Esophagus mucosa (tissue), 1 donor: ENCODE results near the gene XCL1. TPM values are rescaled to one million over a fixed set of nuclear protein-coding genes. Genes with fewer than 3 reads are reported as not detected.

Experiments used
- ATAC-seq: fragments of 200-7000 bp; cut with Tn5 transposase; one replicate; pipeline ENCODE4 v1.9.1; 2020
- total RNA-seq: library from RNA; stranded (reverse); gene quantifications from one replicate; pipeline ENCODE4 v1.2.4, GENCODE V29; 2023
- donor health status: DM: yes; HTN: yes; CAD: no.

The XCL1 gene
- total RNA-seq, 1 donor from 2014 or later, result not detected

DNA sequence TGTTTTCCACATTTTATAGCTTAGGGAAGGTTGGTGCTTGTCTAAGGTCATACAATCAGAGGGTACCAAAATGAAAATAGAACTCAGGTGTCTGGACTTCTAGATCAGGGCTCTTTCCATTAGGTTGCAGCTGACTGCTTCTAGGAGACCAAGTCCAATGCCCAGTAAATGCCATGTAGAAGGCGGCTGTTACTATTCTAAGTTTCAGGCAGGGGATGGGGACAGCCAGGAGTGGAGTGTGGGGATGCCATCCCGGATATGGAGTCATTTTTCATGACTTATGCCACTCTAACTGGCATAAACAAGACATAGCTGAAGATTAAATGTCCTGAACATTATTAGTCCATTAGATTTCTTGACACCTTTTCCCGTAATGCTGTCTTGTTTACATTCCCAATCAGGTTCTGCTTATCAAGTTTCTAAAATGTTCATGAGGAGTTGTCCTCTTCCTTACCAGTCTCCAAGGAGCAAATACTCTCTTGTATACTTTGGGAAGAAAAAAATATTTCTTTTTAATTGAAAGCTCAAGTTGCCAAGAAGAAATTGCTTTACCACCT is 31.5 kb downstream of the XCL1 start:
- no peak for ATAC-seq

DNA sequence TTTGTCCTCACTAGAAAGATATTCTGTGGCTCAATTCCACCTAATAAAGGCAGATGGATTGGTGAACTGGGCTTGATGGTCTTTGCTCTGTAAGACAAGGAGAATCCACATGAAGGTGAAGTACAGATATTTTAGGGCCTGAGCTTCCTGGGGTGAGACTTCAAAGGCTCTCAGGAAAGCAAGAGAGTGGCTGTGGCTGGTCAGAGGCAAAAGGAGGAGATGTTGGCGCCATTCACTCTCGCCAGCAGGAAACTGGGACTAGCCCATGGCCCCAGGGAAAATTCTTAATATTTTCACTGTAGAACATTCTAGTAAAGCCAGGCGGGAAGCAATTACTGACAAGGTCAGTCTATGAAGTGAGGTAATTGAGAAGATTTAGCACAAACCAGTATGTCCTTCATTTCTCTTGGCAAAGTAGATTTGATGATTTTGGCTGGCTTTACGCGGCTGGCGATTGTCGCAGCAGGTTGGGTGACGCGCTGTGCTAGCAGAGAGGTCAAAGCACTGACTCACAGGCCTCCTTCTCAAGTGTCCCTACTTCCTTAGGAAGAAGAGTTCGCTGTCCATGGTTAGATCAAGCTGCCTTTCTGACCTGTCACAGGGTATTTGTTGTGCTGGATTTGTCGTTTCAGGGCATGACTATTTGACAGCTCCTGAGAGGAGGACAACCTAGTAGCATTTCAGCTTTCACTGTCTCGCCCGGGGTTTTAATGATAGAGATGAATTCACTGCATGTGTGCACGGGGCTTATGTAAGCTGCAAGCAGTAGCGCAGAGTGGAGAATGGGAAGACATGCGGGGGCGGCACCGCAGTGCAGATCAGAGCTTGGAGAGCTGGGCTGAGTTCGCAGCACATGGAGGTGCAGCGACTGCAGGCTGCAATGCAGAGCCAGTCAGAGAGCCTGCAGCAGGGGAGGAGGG is 32.7 kb downstream of the XCL1 start:
- ATAC-seq, result peak; percentile 63

DNA sequence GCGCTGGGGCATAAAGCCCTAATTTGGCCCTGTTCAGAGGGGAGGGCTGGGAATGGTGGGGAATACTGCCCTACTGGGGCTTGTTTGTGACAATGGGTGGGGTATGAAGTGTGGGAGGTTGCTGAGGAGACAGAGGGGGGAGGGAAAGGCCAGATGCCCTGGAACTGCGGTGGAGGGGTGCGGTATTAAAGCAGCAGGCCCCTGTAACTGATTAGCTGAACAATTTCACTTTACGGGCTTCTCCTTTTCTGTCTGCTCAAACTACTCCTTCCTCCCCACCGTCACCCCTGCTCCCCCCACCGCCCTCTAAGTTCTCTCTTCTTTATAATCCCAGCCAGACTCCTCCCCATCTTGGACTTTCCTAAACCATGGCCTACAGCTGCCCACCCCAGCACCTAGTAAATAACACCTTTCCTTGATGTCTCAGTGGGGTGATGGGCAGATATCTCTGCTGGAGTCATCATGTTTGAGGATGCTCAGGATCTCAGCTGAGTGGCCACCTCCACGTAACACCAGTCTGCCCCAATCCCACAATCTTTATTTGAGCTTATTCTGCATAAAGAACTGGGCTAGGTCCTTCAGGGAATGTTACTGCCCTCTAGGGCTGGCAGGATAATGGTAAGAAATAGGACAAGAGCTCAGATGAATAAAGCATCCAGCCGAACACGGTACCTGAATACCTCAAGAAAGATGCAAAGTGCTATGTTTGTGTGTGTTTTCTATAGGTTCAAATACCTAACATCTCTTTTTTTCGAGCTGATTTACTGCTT is 33.5 kb downstream of the XCL1 start:
- ATAC-seq, result no peak

DNA sequence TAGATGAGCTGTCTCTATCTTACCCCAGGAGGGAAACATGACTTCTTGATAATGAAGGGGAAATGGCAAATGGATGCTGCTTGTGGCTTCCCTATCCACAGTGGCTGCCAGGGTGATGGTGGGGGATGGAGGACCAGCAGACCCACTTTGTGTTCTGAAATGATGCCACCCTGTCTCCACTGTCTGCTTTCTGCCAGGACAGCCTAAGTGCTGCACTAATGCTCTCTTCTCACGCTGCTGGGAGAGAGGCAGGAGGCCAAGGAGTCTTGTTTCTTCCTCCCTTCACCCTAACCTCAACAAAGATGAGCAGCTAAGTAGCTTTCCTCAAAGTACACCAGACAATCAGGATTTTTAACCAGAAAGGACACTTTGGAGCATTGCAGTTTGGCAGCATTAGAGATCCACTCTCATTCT is 36.6 kb downstream of the XCL1 start:
- no peak for ATAC-seq

DNA sequence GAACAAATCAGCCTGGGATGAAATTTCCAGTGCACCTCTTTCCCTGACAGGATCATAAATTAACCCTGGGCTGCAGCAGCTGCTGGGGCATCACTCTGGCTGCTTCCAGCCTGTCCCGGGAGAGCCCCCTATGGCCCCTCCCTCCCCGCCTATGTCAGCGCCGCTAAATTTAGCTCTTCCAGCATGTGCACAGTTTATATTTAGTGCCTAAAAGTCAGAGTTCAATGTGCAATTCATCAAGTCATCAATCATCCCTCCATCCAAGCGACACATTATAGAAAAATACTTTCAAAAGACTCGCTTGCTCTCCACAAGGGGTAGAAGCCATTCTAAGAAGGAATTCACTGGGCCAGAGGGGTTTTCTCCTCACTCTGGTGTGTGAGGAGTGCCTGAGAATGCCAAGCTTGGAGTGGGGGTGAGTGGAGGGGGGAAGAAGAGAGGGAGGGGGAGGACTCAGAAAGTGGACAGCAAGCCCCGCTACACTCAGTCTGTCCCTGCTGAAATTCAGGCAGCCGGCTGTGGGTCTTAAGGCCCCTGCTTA is 37.4 kb downstream of the XCL1 start:
- no peak for ATAC-seq

DNA sequence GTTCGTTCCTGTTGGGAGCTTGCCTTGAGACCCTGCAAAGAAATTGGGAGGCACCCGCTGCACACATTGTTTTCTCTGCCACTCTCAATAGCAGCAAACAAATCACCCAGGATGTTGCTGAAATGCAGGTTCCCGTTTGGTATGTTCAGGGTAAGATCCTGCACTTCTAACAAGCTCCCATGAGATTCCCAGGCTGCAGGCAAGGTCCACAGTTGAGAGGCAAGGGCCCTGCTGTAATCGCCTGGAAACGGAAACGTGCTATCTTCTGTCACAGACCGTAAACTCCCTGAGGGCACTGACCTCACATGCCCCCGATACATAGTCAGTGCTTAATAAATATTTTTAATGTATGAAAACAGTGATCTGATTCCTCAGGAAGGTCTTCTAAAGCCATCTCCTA is 37.8 kb downstream of the XCL1 start:
- no peak for ATAC-seq

DNA sequence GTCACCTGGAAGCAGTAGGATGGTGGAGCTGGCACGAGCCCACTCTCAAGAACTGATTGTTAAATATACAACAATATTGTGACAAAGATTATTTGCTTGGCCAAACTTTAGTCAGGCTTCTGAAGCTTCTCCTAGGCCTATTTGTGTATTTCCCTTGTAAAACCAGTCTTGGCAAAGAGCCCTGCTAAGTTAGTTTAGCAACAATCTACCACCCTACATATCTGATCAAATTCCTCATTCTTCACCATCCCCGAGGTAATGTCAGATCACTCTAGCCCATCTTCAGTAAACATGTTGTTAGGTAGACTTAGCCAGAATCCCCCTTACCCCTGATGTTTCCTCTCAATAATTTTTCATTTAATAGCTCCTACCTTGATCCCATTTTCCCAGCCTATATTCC is 39.6 kb downstream of the XCL1 start:
- no peak for ATAC-seq

DNA sequence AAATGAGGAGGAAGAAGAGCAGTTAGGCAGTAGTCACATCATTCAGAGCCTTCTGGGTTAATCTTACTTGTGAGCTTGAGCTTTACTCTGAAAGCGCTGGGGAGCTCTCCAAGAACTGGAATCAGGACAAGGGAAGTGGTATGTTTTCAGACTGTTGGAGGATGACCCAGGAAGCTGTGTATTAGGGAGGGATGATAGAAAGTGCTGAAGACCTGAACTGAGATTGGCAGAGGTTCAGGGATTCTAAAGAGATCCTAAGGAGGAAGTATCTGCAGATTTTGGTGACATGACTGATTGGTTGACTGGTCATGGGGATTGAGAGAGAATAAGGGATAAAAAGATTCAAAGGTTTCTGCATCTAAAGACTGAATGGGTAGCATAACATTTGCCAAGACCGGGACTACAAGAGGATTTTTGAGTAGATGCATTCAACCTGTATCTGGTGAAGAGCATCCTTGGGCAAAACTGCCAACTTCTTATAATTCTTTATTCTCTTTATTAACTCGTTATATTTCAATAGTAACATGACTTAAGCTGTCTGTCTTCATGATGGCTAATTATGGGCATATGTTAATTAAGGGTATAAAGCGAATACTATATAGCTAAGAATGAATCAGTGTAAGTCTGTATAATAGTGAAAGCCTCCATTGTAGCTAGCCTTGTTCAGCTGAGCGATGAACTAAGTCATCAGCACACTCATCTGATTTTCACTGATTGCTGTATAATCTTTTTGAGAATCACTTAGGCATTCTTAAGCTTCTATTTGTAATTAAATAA is 41.8 kb downstream of the XCL1 start:
- no peak for ATAC-seq

DNA sequence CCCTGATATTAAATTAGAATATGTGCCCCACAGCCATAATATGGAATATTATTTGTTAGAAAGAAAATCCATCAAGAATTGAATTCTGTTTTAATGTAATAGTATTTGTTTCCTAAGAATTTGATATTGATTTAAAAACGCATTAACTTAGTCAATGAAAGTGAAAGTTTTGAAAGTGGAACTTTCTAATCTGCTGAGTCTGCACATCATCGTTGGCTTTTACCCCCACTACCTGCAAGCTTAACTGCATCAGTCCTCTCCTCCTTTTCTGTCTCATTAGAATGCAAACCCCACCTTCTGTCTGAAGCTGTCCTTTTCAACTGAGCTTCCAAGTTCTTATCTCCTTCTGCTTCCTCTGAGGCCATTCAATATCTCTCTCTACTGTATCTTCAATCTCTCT is 42.5 kb downstream of the XCL1 start:
- no peak for ATAC-seq

DNA sequence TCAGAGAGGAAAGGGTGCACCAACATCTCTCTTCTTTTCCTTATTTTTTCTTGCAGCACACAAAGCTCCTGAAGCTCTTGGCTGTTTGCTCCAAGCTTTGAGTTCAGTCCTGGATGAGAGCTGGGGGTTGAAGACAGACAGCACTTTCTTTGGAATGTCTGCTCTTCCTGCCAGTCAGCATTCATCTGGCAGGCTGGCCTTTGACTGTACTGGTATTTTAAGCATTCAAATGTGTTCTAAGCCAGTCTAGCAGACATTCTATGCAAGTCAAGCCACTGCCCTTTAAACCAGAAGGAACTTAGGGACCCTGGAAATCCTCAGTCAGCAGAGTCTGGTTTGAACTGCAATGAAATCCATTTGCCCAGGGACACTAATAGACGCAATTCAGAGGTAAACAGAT is 45.0 kb downstream of the XCL1 start:
- no peak for ATAC-seq

DNA sequence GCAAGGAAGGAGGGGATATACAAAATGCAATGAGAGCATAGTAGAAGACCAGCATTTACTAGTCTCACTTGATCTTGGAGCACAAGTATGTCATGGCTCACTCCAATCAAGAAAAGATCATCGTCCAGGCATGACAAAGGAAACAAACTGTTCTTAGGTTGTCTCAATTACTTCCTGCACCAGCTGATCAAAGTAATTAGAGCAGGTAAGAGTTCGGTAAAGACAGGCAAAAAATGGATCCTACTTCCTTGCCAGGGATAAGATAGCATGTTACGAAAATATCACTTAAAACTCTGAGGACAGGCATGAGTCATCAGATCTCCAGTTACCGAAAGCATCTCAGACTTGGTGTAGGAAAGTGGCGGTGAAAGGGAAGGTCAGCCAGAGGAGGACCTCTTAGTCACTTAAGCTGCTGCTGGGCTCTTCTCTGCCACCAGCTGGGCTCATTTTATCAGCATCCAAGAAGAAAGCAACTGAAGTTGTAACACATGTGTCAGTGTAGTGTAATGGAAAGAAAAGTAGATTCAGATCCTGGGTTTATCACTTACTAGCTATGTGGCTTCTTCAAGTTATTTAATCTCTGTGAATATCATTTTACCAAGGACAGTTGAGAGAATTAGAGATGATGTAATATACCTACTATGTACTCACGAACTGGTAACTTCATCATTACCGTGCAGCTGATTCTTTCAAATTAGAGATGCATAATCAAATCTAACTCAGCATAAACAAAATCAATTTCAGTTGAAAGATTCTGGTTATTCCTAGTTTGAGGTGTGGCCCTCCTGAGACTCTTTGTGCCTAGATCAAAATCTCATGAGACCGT is 46.8 kb downstream of the XCL1 start:
- ATAC-seq, result peak; percentile 64

DNA sequence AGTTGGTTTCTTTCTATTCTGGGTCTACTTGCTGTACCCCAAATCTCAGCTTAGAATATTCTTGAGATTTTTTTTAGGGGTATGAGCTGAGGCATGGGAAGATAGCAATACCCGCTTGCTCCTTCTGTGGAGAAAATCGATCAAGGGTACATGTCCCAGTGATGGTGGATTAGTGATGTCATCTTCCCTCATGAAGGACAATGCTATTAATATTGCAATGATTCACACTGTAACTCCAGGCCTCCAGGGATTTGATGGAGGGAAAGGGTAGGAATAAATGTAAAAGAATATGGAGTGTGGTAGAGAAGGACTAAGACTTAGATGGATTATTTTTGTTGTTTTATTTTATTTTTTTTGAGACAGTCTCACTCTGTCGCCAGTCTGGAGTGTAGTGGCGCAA is 47.4 kb downstream of the XCL1 start:
- ATAC-seq, result no peak

DNA sequence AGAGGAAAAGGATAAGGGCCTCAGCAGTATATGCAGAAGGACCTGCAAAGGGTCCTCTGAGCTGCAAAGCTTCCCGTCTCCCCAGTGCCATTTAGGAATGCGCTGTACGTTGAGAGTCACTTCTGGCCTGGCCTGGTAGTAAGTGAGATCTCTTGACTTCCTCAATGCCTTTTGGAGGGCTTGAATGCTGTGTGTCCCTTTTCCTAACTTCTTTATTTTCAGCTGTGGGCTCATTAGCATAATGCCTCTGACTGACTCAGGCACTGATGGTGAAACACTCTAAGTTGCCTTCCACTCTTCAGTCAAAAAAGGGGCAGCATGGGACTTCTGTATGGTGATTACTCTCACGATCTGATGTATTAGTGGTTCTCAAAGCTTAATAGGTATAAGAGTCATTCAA is 49.9 kb downstream of the XCL1 start:
- ATAC-seq, result no peak

DNA sequence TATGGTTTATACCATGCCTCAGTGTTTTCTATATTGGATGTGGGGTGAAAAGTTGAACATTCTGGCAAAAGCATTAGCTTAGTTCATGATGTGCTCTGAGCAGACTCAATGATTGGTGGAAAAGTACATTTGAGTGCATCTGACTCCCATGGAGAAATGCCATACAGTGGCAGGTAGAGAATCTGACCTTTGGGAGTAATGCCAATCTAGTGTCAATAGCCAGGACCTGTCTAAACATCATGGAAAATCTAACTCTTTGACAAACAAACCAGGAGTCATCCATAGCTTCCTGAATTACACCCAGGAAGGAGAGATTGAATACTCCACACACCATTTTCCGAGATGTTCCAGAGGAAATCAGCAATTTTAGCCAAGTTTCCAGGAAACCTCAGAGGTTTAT is 51.0 kb downstream of the XCL1 start:
- ATAC-seq, result no peak

DNA sequence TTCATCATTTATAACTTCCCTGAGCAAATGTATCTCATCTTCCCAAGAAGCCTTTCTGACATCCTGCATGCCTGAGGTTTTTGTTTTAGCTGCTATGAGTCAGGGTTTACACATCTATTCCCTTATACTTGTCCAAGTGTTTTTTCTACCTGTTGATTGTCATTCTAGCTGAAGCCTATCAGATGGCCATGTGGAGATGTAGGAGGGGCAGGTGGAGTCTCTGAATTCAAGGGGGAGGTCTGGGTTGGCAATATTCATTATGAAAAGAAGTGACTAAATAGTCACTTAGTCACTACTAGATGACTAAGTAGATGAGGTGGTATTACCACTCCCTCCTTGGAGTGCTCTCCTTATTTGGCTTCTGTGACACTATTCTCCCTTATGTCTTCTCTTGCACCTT is 52.4 kb downstream of the XCL1 start:
- peak; percentile 98 for ATAC-seq

DNA sequence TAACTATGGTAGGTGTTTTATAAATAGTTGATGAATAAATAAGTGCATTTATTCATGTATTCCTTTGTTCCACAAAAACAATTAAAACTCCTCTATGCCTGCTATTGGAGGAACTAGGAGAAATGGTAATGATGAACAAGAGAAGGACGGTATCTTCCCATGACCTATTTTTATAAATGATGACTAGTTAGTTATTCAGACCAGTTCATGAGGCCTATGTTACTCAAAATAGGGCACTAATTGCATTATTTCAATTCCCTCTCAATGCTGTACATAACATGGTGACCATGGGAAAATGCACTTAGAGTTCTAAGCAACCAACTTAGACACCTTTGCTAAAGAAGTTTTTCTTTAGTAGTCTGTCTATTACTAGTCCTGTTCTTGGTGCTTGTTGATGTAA is 53.1 kb downstream of the XCL1 start:
- no peak for ATAC-seq

Other genes with a start within 250 kb of the XCL1 start
- gene XCL2, start 32.6 kb upstream of the XCL1 start, total RNA-seq, result not detected
- gene DPT, start 152.6 kb downstream of the XCL1 start, total RNA-seq, result 0.56 TPM